GM21723 (cell line): ENCODE results near the gene UBXN7.
"Not testable (repeated sequence)": the region's sequence is repeated elsewhere in the genome, so short reads cannot be mapped to it uniquely, and the experiment has no call there.

Experiments
- ATAC-seq: cut with Tn5 transposase; IDR thresholded peaks from one replicate; pipeline ENCODE4 v1.9.1; 2021; ENCODE audit warnings: mild to moderate bottlenecking, moderate library complexity; ENCODE audit not compliant: unreplicated experiment

Gene UBXN7

GRCh38 chr3:196421668-196422067 lies 10.6 kb downstream of the UBXN7 start:
- ATAC-seq: not testable (repeated sequence)

GRCh38 chr3:196419386-196419785 lies 12.8 kb downstream of the UBXN7 start:
- ATAC-seq: no peak

DNA sequence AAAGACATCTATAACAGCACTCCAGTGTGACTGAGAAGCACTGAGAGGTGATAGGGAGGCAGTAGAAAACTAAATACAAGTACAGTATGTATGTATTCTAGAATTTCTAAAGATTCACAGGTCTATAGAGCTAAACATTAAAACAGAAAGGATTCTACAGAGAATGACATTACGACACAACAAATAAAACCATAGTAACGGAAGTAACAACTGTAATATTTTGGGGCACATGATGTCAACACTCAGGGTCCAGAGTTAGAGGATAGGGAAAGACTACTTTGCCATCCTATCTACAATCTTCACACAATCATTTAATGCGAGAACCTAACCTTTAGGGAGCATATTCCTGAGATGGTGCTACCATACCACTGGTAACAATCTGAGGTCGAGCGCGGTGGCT lies 13.6 kb downstream of the UBXN7 start:
- ATAC-seq: no peak

GRCh38 chr3:196414469-196414868 lies 17.8 kb downstream of the UBXN7 start:
- no peak for ATAC-seq

- ATAC-seq: peak; percentile 69
These were observed 19.5 kb downstream of the UBXN7 start for GRCh38 chr3:196412704-196413103.

- no peak for ATAC-seq
These were observed 22.8 kb downstream of the UBXN7 start for GRCh38 chr3:196409409-196409808.

DNA sequence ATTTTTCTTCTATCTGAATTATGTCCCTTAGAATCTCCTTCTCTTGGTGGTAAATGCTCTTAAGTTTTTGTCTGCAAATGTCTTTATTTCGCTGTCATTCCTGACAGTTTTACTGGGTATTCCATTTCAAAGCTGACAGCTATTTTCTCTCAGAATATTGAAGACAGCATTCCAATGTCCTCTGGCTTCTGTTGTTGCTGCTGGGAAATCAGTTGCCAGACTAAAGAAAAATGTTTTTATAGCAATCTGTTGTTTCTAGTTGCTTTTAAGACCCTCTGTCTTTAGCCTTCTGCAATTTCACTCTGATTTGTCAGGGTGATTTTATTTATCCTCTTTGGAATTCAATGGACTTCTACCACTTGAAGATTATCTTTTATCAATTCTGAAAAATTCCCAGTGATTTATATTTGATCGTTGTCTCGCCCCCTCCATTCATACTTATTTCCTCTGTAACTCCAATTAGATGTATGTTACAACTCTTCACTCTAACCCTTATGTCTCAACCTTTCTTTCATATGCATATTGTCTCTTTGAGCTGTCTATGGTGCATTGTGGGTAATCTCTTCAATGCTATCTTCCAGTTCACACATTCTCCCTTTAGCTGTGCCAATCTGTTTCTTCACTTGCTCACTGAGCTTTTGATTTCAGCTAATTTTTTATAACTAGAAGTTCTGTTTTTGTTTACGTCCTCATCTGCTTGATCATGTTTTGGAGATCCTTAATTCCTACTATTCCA lies 23.5 kb downstream of the UBXN7 start:
- no peak for ATAC-seq

DNA sequence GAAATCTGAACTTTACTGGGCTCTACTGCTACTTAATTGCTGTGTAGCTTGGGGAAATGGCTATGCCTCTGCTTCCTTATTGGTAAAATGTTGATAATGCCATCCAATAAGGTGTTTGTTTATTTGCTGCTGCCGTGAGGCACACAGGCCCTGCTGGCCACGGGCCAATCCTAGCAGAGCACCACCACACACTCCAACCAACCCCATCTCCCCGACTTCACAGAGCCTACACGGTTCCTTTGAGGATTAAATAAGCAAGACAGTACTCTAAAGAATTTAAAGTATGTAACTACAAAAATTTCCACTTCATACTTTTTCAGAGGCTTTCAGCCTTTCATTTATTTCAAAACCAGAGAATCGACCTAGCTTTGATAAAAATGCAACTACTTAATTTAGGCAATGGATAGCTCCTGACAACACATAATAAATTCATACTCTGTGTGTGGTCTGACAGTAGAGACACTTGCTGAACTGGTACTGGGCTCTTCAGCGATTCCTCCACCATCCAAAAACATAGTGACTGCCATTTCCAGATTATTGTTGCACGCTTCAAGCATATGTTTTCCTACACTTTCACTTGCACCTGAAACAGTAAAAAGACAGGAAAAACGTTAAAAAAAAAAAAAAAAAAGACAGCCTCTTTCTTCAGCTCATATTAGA lies 25.3 kb downstream of the UBXN7 start:
- no peak for ATAC-seq

- ATAC-seq: no peak
These were observed 31.9 kb downstream of the UBXN7 start for GRCh38 chr3:196400331-196400730.

- ATAC-seq: no peak
These were observed 32.7 kb downstream of the UBXN7 start for GRCh38 chr3:196399485-196399945.

- no peak for ATAC-seq
These were observed 33.4 kb downstream of the UBXN7 start for GRCh38 chr3:196398782-196399181.

DNA sequence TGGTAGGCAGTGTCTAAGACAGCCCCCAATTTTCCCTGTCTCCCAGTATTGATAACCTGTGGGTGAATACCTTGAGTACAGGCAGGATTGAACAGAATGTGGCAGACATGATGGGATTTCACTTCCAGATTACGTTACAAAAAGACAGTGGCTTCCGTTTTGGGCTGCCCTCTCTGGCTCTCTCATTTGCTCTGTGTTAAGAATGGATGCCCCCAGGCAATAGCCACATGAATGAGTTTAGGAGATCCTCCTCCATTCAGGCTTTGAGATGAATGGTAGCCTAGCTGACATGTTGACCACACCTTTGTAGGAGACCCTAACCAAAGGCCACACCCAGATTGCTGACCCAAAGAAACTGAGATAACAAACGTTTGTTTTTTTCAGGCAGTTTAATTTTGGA lies 34.3 kb downstream of the UBXN7 start:
- ATAC-seq: no peak

DNA sequence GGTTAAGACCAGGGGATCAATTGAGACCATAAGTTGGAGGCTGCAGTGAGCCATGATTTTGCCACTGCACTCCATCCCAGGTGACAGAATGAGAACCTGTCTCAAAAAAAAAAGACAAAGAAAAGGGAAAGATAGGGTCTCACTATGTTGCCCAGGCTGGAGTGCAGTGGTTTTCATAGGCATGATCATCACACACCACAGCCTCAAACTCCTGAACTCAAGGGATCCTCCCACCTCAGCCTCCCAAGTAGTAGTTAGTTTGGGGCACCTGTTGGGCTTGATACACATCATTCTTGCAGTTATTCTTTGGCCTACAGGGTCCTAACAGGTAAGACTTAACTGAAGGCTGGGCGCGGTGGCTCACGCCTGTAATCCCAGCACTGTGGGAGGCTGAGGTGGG lies 42.1 kb downstream of the UBXN7 start:
- no peak for ATAC-seq

- no peak for ATAC-seq
These were observed 43.3 kb downstream of the UBXN7 start for GRCh38 chr3:196388956-196389355.

- ATAC-seq: not testable (repeated sequence)
These were observed 44.3 kb downstream of the UBXN7 start for GRCh38 chr3:196387941-196388340.

DNA sequence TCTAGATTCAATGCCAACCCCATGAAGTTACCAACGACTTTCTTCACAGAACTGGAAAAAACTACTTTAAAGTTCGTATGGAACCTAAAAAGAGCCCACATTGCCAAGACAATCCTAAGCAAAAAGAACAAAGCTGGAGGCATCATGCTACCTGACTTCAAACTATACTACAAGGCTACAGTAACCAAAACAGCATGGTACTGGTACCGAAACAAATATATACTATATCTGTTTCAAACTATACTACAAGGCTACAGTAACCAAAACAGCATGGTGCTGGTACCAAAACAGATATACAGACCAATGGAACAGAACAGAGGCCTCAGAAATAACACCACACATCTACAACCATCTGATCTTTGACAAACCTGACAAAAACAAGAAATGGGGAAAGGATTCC lies 45.4 kb downstream of the UBXN7 start:
- ATAC-seq: not testable (repeated sequence)

GRCh38 chr3:196386034-196386433 lies 46.2 kb downstream of the UBXN7 start:
- not testable (repeated sequence) for ATAC-seq

DNA sequence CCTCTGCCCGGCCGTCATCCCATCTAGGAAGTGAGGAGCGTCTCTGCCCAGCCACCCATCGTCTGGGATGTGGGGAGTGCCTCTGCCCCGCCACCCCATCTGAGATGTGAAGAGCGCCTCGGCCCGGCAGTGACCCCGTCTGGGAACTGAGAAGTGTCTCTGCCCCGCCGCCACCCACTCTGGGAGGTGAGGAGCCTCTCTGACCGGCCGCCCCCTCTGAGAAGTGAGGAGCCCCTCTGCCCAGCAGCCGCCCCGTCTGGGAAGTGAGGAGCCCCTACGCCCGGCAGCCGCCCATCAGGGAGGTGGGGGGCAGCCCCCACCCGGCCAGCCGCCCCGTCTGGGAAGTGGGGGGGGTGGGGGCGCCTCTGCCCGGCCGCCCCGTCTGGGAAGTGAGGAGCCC lies 46.8 kb downstream of the UBXN7 start:
- ATAC-seq: not testable (repeated sequence)

DNA sequence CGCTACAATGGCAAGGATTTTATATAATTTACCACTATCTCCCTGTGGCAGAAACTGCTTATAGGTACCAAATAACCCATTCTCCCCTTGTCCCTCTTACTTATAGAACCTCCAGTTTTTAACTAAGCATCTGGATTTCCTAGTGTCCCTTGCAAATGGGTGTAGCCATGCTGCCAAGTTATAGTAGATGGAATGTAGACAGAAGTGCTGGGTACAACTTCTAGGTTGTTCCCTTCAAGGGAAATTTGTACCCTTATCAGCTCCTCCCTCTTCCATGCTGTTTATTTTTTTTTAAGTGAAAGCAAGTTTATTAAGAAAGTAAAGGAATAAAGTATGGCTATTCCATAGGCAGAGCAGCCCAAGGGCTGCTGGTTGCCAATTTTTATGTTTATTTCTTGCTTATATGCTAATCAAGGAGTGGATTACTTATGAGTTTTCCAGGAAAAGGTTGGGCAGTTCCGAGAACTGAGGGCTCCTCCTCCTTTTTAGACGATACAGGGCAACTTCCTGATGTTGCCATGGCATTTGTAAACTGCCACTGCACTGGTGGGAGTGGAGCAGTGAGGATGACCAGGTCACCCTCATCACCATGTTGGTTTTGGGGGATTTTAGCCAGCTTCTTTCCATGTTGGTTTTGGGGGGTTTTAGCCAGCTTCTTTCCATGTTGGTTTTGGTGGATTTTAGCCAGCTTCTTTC lies 53.9 kb downstream of the UBXN7 start:
- no peak for ATAC-seq

GRCh38 chr3:196377321-196377720 lies 54.9 kb downstream of the UBXN7 start:
- ATAC-seq: no peak

GRCh38 chr3:196365736-196366135 lies 66.5 kb downstream of the UBXN7 start:
- ATAC-seq: no peak

DNA sequence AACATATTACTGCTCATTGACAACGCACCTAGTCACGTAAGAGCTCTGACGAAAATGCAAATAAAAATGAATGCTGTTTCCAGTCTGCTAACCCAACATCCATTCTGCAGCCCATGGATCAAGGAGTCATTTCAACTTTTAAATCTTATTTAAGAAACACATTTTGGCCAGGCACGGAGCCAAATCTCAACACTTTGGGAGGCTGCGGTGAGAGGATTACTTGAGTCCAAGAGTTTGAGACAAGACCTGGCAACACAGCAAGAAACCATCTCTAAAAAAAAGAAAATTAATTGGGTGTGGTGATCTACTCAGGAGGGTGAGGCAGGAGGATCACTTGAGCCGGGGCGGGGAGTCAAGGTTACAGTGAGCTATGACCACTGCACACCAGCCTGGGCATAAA lies 71.6 kb downstream of the UBXN7 start:
- ATAC-seq: no peak
